ENCODE data around the gene HTR4. TPM values are rescaled to one million over a fixed set of nuclear protein-coding genes. Genes with fewer than 3 reads are reported as not detected.

The HTR4 gene
- total RNA-seq, 5 donors from 2014 or later (not counting 1 experiment from before 2014, with no cell fraction given): not detected

DNA sequence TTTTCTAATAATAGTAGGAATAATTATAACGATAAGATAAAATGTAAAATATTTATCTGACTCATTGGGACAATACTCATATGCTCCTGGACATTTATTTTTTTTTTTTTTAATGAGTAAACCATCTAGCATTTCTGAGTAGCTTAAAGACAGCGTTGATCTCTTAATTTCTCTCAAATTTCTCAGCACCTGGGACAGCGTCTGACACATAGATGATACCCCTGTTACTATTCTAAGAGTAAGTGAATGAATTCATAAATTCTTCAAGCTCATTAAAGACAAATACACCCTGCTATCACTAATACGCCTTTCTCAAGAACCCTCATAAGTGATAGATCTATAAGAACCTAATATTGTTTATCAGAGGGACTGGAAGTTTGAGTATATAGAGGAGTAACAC is 12.0 kb upstream of the HTR4 start:
- H3K27ac Mint-ChIP-seq: no peak overlapping the region
- Histone ChIP-seq H3K9me3 (no peaks in the 10 kb centered on the region), H3K27ac (ENCODE audit: low read length) (no peak overlapping the region), H3K27me3 (replicated peaks in 1 of 2; ENCODE audit: control insufficient read depth in 2 of 2, extremely low read depth in 1 of 2, insufficient read depth in 2 of 2, low read length in 1 of 2) (no peaks in the 10 kb centered on the region), H3K36me3 (ENCODE audit: control insufficient read depth in 2 of 2, extremely low read depth in 1 of 2, insufficient read depth in 1 of 2, low read length in 1 of 2) (no peaks in the 10 kb centered on the region), H3K4me1 (ENCODE audit: control insufficient read depth in 1 of 2, extremely low read depth in 1 of 2, insufficient read depth in 2 of 2, low read length in 2 of 2) (no peaks in the 10 kb centered on the region), H3K4me3 (ENCODE audit: control insufficient read depth in 1 of 2, extremely low read depth in 1 of 2, low read length in 1 of 2) (no peak overlapping the region)
- no peaks in the 10 kb centered on the region for H3K36me3 Mint-ChIP-seq
- peaks cover 5 to 7% of the 10 kb centered on the region in 2 donors for H3K27me3 Mint-ChIP-seq
- ATAC-seq (replicated peaks in 1 of 4) (no peak), DNase-seq (no peak)
- H3K9me3 Mint-ChIP-seq: no peaks in the 10 kb centered on the region
- POLR2A ChIA-PET: no interaction called here
- no peaks in the 10 kb centered on the region for H3K4me1 Mint-ChIP-seq
- no peak overlapping the region for H3K4me3 Mint-ChIP-seq
- CTCF ChIA-PET: interaction anchor here in 1 of 2 donors (0.6 kb wide), 1 partner anchor 481 kb away, joined by 3 read pairs; no protein-coding TSS in a partner anchor
- no CpG with 5 or more reads among the region's 4 CpGs for WGBS (ENCODE audit: insufficient coverage)

DNA sequence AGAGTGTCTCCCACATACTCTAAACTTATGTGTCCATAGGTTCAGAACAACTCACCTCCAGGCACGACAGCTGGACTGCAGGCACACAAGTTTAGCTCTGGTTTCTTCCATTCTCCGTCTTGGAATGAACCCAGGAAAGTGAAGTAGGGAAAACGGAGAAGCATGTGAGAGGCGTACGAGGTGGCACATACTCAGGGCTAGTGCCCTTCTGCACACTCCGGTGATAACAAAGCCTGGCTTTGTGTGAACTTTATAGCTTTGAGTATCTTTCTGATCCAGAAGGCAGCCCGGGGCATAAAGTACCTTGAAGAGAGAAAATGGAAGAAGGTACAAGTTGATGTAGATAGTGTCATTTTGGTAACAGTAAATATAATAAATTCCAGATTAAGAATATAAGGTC is 11.1 kb upstream of the HTR4 start:
- no peak overlapping the region for H3K4me3 Mint-ChIP-seq
- Histone ChIP-seq H3K36me3 (ENCODE audit: control insufficient read depth in 2 of 2, extremely low read depth in 1 of 2, insufficient read depth in 1 of 2, low read length in 1 of 2) (no peaks in the 10 kb centered on the region), H3K27ac (ENCODE audit: low read length) (no peak overlapping the region), H3K4me3 (ENCODE audit: control insufficient read depth in 1 of 2, extremely low read depth in 1 of 2, low read length in 1 of 2) (no peak overlapping the region), H3K9me3 (no peaks in the 10 kb centered on the region), H3K27me3 (replicated peaks in 1 of 2; ENCODE audit: control insufficient read depth in 2 of 2, extremely low read depth in 1 of 2, insufficient read depth in 2 of 2, low read length in 1 of 2) (no peaks in the 10 kb centered on the region), H3K4me1 (ENCODE audit: control insufficient read depth in 1 of 2, extremely low read depth in 1 of 2, insufficient read depth in 2 of 2, low read length in 2 of 2) (no peaks in the 10 kb centered on the region)
- ATAC-seq (replicated peaks in 1 of 4) (no peak), DNase-seq (no peak)
- H3K4me1 Mint-ChIP-seq: no peaks in the 10 kb centered on the region
- CTCF ChIA-PET: interaction anchor here in 1 of 2 donors (0.6 kb wide), 1 partner anchor 44 kb away, joined by 3 read pairs; no protein-coding TSS in a partner anchor
- no peaks in the 10 kb centered on the region for H3K36me3 Mint-ChIP-seq
- WGBS (ENCODE audit: insufficient coverage): 78% methylated on average over 5 of the region's 7 CpGs
- no peaks in the 10 kb centered on the region for H3K9me3 Mint-ChIP-seq
- H3K27me3 Mint-ChIP-seq: peaks cover 5 to 7% of the 10 kb centered on the region in 2 donors
- POLR2A ChIA-PET: no interaction called here
- H3K27ac Mint-ChIP-seq: no peak overlapping the region

DNA sequence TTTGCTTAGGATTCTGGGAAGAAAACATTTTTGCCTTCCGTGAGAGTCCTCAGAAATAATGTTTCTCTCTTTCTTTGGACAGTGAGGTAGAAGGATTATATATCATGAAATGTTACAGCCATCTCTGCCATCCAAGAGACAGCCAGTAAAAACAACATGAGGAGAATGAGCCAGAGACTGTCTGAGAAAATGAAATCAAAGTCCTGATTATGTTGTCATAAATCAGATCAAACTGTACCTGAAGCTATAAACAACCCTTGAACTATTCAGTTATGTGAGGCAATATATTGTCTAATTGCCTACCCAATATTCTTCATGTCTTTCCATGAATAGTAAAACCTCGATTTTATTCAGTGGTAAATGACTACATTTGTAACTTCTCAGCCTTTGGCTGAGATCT is 9.2 kb upstream of the HTR4 start:
- Mint-ChIP-seq H3K4me3 (no peak overlapping the region), H3K27me3 (peaks cover 14 to 15% of the 10 kb centered on the region in 2 donors), H3K36me3 (no peaks in the 10 kb centered on the region), H3K4me1 (no peaks in the 10 kb centered on the region), H3K27ac (no peak overlapping the region), H3K9me3 (no peaks in the 10 kb centered on the region)
- no peak overlapping the region for H3K4me3 ChIP-seq (ENCODE audit: control insufficient read depth in 1 of 2, extremely low read depth in 1 of 2, low read length in 1 of 2)
- no peaks in the 10 kb centered on the region for H3K27me3 ChIP-seq (replicated peaks in 1 of 2; ENCODE audit: control insufficient read depth in 2 of 2, extremely low read depth in 1 of 2, insufficient read depth in 2 of 2, low read length in 1 of 2)
- POLR2A ChIA-PET: no interaction called here
- ATAC-seq (replicated peaks in 1 of 4): no peak
- H3K36me3 ChIP-seq (ENCODE audit: control insufficient read depth in 2 of 2, extremely low read depth in 1 of 2, insufficient read depth in 1 of 2, low read length in 1 of 2): no peaks in the 10 kb centered on the region
- H3K9me3 ChIP-seq: no peaks in the 10 kb centered on the region
- CTCF ChIA-PET: interaction anchor here in 1 of 2 donors (0.6 to 0.7 kb wide), 2 partner anchors 102 to 853 kb away, joined by 5 to 6 read pairs; no protein-coding TSS in a partner anchor
- no peak for DNase-seq
- no peaks in the 10 kb centered on the region for H3K4me1 ChIP-seq (ENCODE audit: control insufficient read depth in 1 of 2, extremely low read depth in 1 of 2, insufficient read depth in 2 of 2, low read length in 2 of 2)
- WGBS (ENCODE audit: insufficient coverage): no CpG with 5 or more reads among the region's 2 CpGs
- H3K27ac ChIP-seq (ENCODE audit: low read length): no peak overlapping the region

DNA sequence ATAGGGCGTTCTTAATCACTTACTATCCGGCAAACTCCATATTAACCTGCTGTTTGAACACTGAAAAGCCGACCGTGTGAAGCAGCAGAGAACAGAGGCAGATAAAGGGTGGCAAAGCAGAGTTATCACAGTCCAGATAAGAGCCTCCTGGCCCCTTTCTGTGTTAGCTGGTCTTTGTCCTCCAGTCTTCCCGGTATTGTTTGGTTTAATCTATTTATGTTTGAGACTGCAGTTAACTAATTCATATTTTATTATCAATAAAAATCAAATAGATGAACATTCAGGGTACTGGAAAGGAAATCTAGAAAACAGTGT is 6.0 kb upstream of the HTR4 start:
- H3K4me1 ChIP-seq (ENCODE audit: control insufficient read depth in 1 of 2, extremely low read depth in 1 of 2, insufficient read depth in 2 of 2, low read length in 2 of 2): no peaks in the 10 kb centered on the region
- Mint-ChIP-seq H3K27me3 (peaks cover 25 to 29% of the 10 kb centered on the region in 2 donors), H3K27ac (no peak overlapping the region), H3K4me3 (no peak overlapping the region), H3K36me3 (no peaks in the 10 kb centered on the region), H3K4me1 (no peaks in the 10 kb centered on the region), H3K9me3 (no peaks in the 10 kb centered on the region)
- DNase-seq (no peak), ATAC-seq (replicated peaks in 1 of 4) (no peak)
- peaks cover under 1 to 3% of the 10 kb centered on the region in 2 experiments for H3K27me3 ChIP-seq (replicated peaks in 1 of 2; ENCODE audit: control insufficient read depth in 2 of 2, extremely low read depth in 1 of 2, insufficient read depth in 2 of 2, low read length in 1 of 2)
- ChIA-PET CTCF (no interaction called here), POLR2A (no interaction called here)
- H3K36me3 ChIP-seq (ENCODE audit: control insufficient read depth in 2 of 2, extremely low read depth in 1 of 2, insufficient read depth in 1 of 2, low read length in 1 of 2): no peaks in the 10 kb centered on the region
- H3K4me3 ChIP-seq (ENCODE audit: control insufficient read depth in 1 of 2, extremely low read depth in 1 of 2, low read length in 1 of 2): no peak overlapping the region
- H3K9me3 ChIP-seq: no peaks in the 10 kb centered on the region
- WGBS (ENCODE audit: insufficient coverage): no CpG with 5 or more reads among the region's 5 CpGs
- H3K27ac ChIP-seq (ENCODE audit: low read length): no peak overlapping the region

DNA sequence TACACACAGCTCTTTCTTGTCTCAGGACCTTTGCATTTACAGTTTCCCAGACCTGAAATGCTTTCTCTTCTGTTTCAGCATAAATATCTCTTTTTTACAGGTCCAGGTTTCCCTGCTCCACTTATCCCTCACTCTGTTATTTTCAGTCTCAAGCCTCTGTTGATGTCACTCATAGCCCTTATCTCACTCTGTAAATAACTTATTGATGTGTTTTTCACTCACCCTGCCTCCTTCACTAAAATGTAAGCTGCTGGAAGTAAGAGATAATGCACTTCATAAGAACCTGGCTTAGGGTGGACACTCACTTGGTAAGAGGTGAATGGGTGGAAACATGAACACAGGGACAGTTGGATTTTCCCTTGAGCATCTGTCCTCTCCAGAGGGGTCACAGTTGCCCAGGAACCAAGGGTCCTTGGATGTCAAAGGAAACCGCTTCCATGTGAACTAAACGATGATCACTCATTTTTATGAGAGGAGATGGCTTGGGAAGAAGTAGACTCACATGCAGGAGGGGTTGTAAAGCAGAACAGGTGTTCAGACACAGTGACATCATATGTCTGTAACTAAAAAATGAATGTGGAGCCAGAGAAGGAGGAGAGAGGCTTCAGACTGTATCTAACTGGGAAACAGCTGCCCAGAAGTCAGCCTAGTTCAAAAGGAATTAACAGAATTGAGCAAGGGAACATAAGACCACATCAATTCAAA is 5.5 kb upstream of the HTR4 start:
- Histone ChIP-seq H3K36me3 (ENCODE audit: control insufficient read depth in 2 of 2, extremely low read depth in 1 of 2, insufficient read depth in 1 of 2, low read length in 1 of 2) (no peaks in the 10 kb centered on the region), H3K27me3 (replicated peaks in 1 of 2; ENCODE audit: control insufficient read depth in 2 of 2, extremely low read depth in 1 of 2, insufficient read depth in 2 of 2, low read length in 1 of 2) (peaks cover 5 to 6% of the 10 kb centered on the region in 2 experiments), H3K4me1 (ENCODE audit: control insufficient read depth in 1 of 2, extremely low read depth in 1 of 2, insufficient read depth in 2 of 2, low read length in 2 of 2) (no peaks in the 10 kb centered on the region), H3K27ac (ENCODE audit: low read length) (no peak overlapping the region), H3K4me3 (ENCODE audit: control insufficient read depth in 1 of 2, extremely low read depth in 1 of 2, low read length in 1 of 2) (no peak overlapping the region), H3K9me3 (no peaks in the 10 kb centered on the region)
- H3K4me3 Mint-ChIP-seq: no peak overlapping the region
- no peaks in the 10 kb centered on the region for H3K9me3 Mint-ChIP-seq
- ChIA-PET POLR2A (no interaction called here), CTCF (no interaction called here)
- no peaks in the 10 kb centered on the region for H3K36me3 Mint-ChIP-seq
- H3K27ac Mint-ChIP-seq: no peak overlapping the region
- no peak for DNase-seq
- no peaks in the 10 kb centered on the region for H3K4me1 Mint-ChIP-seq
- peaks cover 28 to 33% of the 10 kb centered on the region in 2 donors for H3K27me3 Mint-ChIP-seq
- ATAC-seq (replicated peaks in 1 of 4): no peak
- 100% methylated on average over 1 of the region's 2 CpGs for WGBS (ENCODE audit: insufficient coverage)

DNA sequence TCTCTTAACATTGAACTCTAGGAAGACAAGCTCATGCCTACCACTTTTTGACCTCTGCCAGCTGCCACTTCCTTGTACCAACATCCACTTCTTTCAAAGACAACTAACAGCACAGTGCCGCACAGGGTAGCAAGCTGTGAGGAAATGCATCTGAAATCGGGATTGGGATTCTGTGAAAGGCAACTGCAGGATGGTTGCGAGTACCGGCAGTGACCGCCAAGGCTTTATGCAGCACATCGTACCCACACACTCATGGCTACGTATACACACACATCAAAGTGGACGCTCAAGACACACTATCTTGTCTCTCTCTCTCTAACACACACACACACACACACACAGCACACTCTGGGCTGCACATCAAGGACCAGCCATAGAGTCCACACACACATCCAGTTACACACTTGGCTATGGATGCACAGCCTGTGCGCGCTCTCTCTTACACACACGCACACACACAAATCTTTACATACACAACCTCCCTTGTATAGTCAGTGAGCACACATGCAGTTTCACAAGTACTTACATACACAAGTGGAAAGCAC is 964 bp downstream of the HTR4 start:
- Mint-ChIP-seq H3K9me3 (no peaks in the 10 kb centered on the region), H3K4me3 (no peak overlapping the region), H3K27me3 (peaks cover 44 to 46% of the 10 kb centered on the region in 2 donors), H3K36me3 (no peaks in the 10 kb centered on the region), H3K4me1 (peaks cover 0 to 4% (median 3%) of the 10 kb centered on the region in 3 donors), H3K27ac (no peak overlapping the region)
- CTCF ChIA-PET: no interaction called here
- no peaks in the 10 kb centered on the region for H3K9me3 ChIP-seq
- 90% methylated on average over 10 of the region's 11 CpGs for WGBS (ENCODE audit: insufficient coverage)
- H3K36me3 ChIP-seq (ENCODE audit: control insufficient read depth in 2 of 2, extremely low read depth in 1 of 2, insufficient read depth in 1 of 2, low read length in 1 of 2): no peaks in the 10 kb centered on the region
- H3K27me3 ChIP-seq (replicated peaks in 1 of 2; ENCODE audit: control insufficient read depth in 2 of 2, extremely low read depth in 1 of 2, insufficient read depth in 2 of 2, low read length in 1 of 2): peaks cover 17 to 21% of the 10 kb centered on the region in 2 experiments
- no peak overlapping the region for H3K27ac ChIP-seq (ENCODE audit: low read length)
- POLR2A ChIA-PET: no interaction called here
- no peaks in the 10 kb centered on the region for H3K4me1 ChIP-seq (ENCODE audit: control insufficient read depth in 1 of 2, extremely low read depth in 1 of 2, insufficient read depth in 2 of 2, low read length in 2 of 2)
- no peak overlapping the region for H3K4me3 ChIP-seq (ENCODE audit: control insufficient read depth in 1 of 2, extremely low read depth in 1 of 2, low read length in 1 of 2)
- no peak for DNase-seq
- ATAC-seq (replicated peaks in 1 of 4): no peak

Data from T-cell (primary cell).